Gastrocnemius medialis (tissue), 4 donors: Measurements from ENCODE around the gene VN1R5. TPM values are rescaled to one million over a fixed set of nuclear protein-coding genes. Genes with fewer than 3 reads are reported as not detected.

ENCODE experiments used
- ATAC-seq, 2 donors: fragments of 150-250 bp; one replicate each; pipeline ENCODE4 v1.9.1; 2016
- DNase-seq, 2 donors: peaks; one replicate each; pipeline ENCODE4 v3.0.0-alpha.2; 2019
- H3K27ac ChIP-seq, 4 donors: fragments of 200-600 bp; sonication (generic); 1 replicate in 1 of 4; 2 replicates in 3 of 4; pipeline ENCODE4 v1.5.1; 2016 to 2018; ENCODE audit warnings: mild to moderate bottlenecking in 2 of 4, moderate library complexity in 1 of 4
- H3K27me3 ChIP-seq, 3 donors: fragments of 200-600 bp; sonication (generic) in 2 of 3; 1 replicate in 1 of 3; 2 replicates in 2 of 3; pipeline versions ENCODE4 v1.5.1 to v1.6.0; 2016 to 2019; ENCODE audit warnings: mild to moderate bottlenecking in 1 of 3, moderate library complexity in 1 of 3
- H3K36me3 ChIP-seq, 2 donors: fragments of 200-600 bp; sonication (generic) in 1 of 2; one replicate each; pipeline ENCODE4 v1.5.1; 2017 to 2018
- H3K4me1 ChIP-seq, 2 donors: fragments of 200-600 bp; sonication (generic) in 1 of 2; one replicate each; pipeline ENCODE4 v1.5.1; 2016 to 2017; ENCODE audit warnings: mild to moderate bottlenecking in 2 of 2
- H3K4me3 ChIP-seq, 4 donors: fragments of 200-600 bp; sonication (generic) in 3 of 4; 1 replicate in 1 of 4; 2 replicates in 3 of 4; pipeline ENCODE4 v1.5.1; 2016 to 2019; ENCODE audit warnings: mild to moderate bottlenecking in 2 of 4
- H3K9me3 ChIP-seq, 3 donors: fragments of 200-600 bp; sonication (generic) in 2 of 3; 1 replicate in 1 of 3; 2 replicates in 2 of 3; pipeline ENCODE4 v1.5.1; 2016 to 2019
- POLR2A ChIP-seq, 2 donors: fragments of 450-650 bp; IDR thresholded peaks; one replicate each; pipeline ENCODE4 v1.6.1; 2017; ENCODE audit warnings: antibody characterized with exemption in 2 of 2, mild to moderate bottlenecking in 2 of 2, moderate library complexity in 2 of 2
- in situ Hi-C, 4 donors: fragments of 200-750 bp; cut with MboI; loops; one replicate each; pipeline versions ENCODE4 v1.15.0 to v1.8.0; 2017; ENCODE audit warnings: low sequenced_read_pairs in 4 of 4
- intact Hi-C: fragments of 100-400 bp; cut with DNase I; formaldehyde crosslinking; loops from one replicate; pipeline ENCODE4 v1.15.1; 2023; ENCODE audit warnings: low total_unique reads
- total RNA-seq, 4 donors: library from RNA; depleted of rRNA; stranded (reverse); fragments of >200 nt; gene quantifications; one replicate each; pipeline versions ENCODE4 v1.1.0 to v1.2.3, GENCODE V29; 2016
- TF ChIP-seq, protein P1 (sequence below), 5 experiments: fragments of 450-650 bp in 3 of 5; fragments of 200-600 bp in 2 of 5; sonication (generic) in 2 of 5; IDR thresholded peaks in 4 of 5; conservative IDR thresholded peaks in 1 of 5; 1 replicate in 4 of 5; 2 replicates in 1 of 5; pipeline ENCODE4 v1.5.1; 2016 to 2019; ENCODE audit warnings: antibody characterized with exemption in 5 of 5, mild to moderate bottlenecking in 3 of 5, moderate library complexity in 3 of 5

The VN1R5 gene
- total RNA-seq, 4 donors from 2014 or later = not detected

DNA sequence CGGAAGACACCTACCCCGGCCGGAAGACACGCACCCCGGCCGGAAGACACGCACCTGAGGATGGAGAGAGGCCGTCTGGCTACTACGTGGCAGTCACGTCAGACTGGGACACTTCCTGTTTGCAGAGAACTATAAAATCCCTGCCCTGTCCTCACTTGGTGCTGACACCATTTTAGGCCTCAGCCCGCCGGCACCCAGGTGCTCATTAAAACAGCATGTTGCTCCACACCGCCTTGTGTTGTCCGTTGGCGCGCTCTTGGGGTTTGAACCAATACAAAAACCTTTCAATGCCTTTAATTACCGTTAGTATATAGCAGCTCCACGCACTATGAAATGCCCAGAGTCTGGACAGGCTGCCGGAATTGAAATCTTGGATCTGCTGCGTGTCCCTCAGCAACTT, 34.7 kb downstream of the VN1R5 start:
- in situ Hi-C loops = no loop called here
- Histone ChIP-seq H3K27ac (no peak overlapping the region), H3K4me1 (no peaks in the 10 kb centered on the region), H3K4me3 (no peak overlapping the region), H3K9me3 (no peaks in the 10 kb centered on the region), H3K36me3 (no peaks in the 10 kb centered on the region), H3K27me3 (no peaks in the 10 kb centered on the region)
- TF ChIP-seq POLR2A (IDR thresholded peaks at IDR 0.05) = no peak
- TF ChIP-seq, protein P1, sequence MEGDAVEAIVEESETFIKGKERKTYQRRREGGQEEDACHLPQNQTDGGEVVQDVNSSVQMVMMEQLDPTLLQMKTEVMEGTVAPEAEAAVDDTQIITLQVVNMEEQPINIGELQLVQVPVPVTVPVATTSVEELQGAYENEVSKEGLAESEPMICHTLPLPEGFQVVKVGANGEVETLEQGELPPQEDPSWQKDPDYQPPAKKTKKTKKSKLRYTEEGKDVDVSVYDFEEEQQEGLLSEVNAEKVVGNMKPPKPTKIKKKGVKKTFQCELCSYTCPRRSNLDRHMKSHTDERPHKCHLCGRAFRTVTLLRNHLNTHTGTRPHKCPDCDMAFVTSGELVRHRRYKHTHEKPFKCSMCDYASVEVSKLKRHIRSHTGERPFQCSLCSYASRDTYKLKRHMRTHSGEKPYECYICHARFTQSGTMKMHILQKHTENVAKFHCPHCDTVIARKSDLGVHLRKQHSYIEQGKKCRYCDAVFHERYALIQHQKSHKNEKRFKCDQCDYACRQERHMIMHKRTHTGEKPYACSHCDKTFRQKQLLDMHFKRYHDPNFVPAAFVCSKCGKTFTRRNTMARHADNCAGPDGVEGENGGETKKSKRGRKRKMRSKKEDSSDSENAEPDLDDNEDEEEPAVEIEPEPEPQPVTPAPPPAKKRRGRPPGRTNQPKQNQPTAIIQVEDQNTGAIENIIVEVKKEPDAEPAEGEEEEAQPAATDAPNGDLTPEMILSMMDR (IDR thresholded peaks at IDR 0.05 in 4 of 5, conservative IDR thresholded peaks at IDR 0.05 in 1 of 5) = no peak
- intact Hi-C loops = no loop called here
- no peak for DNase-seq
- ATAC-seq = no peak

DNA sequence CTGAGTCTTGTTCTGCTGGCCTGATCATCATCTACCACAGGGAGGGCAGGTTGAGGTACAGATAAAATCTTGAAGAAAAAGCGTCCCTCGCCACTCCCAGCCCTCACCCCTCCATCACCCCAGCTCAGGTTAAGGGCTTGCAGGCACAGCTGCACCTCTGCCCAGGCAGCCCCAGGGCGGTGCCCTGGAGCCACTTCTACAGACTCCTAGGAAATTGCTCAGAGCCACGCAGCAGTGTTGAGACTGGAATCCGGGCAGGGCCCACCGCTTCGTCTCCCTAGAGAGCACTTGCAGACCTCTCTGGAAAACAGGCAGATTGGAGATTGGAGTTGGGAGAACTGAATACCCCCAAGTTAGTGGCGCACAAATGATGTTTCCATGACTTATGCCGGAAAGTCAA, 35.3 kb downstream of the VN1R5 start:
- TF ChIP-seq POLR2A (IDR thresholded peaks at IDR 0.05) = no peak
- TF ChIP-seq, protein P1 (IDR thresholded peaks at IDR 0.05 in 4 of 5, conservative IDR thresholded peaks at IDR 0.05 in 1 of 5) = no peak
- H3K4me3 ChIP-seq = no peak overlapping the region
- in situ Hi-C loops (no loop called here), intact Hi-C loops (no loop called here)
- H3K4me1 ChIP-seq = no peaks in the 10 kb centered on the region
- no peak for ATAC-seq
- no peak for DNase-seq
- H3K36me3 ChIP-seq = no peaks in the 10 kb centered on the region
- H3K9me3 ChIP-seq = no peaks in the 10 kb centered on the region
- H3K27ac ChIP-seq = no peak overlapping the region
- H3K27me3 ChIP-seq = no peaks in the 10 kb centered on the region

DNA sequence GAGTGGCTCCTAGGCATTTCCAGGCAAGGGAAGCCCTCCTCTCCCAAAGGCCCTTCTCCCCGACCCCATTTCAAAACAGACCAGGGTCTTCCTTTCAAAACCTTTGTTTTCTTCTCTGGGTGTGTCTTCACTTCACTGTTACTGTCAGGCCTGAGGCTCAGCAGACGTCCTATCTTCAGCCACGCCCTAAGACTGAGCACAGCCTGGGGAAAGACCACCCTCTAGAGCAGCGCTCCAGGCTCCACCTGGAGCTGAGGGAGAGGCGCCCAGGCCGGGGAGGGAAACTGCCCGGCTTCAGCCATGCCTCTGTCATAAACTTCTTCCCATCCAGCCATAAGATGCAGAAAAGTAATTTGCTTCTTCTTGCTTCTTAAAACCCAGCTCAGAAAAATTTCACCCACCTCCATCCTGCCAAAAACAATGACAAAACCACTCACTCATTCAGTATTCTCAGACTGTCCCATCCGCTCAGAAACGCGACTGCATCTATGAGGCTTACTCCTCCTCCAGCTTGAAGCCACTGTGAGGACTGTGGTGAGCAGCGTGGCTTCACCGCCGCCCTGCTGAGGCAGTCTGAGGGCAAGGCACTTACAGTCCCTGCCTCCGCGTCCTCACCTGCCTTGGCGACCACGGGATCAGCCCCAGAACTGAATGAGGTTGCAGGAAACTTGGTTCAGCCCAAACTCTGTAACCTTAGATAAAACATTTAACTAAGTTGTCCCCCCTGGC, 36.1 kb downstream of the VN1R5 start:
- no peaks in the 10 kb centered on the region for H3K36me3 ChIP-seq
- no peaks in the 10 kb centered on the region for H3K9me3 ChIP-seq
- H3K4me1 ChIP-seq = no peaks in the 10 kb centered on the region
- in situ Hi-C loops (no loop called here), intact Hi-C loops (no loop called here)
- no peak for DNase-seq
- no peak for TF ChIP-seq POLR2A (IDR thresholded peaks at IDR 0.05)
- TF ChIP-seq, protein P1 (IDR thresholded peaks at IDR 0.05 in 4 of 5, conservative IDR thresholded peaks at IDR 0.05 in 1 of 5) = no peak
- no peaks in the 10 kb centered on the region for H3K27me3 ChIP-seq
- no peak overlapping the region for H3K27ac ChIP-seq
- no peak overlapping the region for H3K4me3 ChIP-seq
- no peak for ATAC-seq

DNA sequence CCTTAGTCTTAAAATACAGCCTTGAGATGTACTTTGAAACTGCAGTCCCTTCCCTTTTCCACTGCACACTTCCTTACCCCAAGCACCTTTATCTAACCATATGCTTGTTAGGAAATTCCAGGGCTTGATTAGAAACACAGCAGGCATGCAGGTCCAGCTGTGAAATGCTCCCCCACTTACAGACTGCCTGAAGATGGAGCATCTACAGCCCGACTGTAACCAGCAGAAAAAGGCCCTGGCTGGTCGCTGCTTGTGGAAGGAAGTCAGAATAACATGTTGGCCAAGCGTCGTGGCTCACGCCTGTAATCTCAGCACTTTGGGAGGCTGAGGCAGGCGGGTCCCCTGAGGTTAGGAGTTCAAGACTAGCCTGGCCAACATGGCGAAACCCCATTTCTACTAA, 37.2 kb downstream of the VN1R5 start:
- ATAC-seq (no peak), DNase-seq (no peak)
- Histone ChIP-seq H3K4me3 (no peak overlapping the region), H3K4me1 (no peaks in the 10 kb centered on the region), H3K27ac (no peak overlapping the region), H3K36me3 (no peaks in the 10 kb centered on the region), H3K27me3 (no peaks in the 10 kb centered on the region), H3K9me3 (no peaks in the 10 kb centered on the region)
- in situ Hi-C loops (no loop called here), intact Hi-C loops (no loop called here)
- TF ChIP-seq, protein P1 (IDR thresholded peaks at IDR 0.05 in 4 of 5, conservative IDR thresholded peaks at IDR 0.05 in 1 of 5) = no peak
- TF ChIP-seq POLR2A (IDR thresholded peaks at IDR 0.05) = no peak

DNA sequence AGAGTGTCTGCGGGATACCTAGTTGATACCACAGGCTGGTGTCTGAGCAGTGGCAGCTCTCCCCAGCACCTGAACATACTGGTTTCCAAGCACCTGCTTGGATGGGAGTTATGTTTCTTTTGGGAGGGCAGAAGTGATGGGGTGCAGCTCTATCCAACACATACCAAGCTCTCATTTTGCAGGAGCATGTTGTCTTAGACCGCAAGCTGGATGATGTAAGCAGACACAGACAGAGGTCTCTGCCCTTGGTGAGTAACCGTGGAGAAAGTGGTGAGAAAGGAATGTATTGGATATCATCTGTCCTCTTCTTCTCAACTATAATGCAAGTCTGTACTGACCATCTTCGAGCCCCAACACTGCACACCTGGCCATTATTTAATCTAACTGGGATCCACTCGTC, 38.4 kb downstream of the VN1R5 start:
- no peak for ATAC-seq
- H3K27me3 ChIP-seq = no peaks in the 10 kb centered on the region
- intact Hi-C loops = no loop called here
- no peaks in the 10 kb centered on the region for H3K9me3 ChIP-seq
- H3K4me3 ChIP-seq = no peak overlapping the region
- H3K27ac ChIP-seq = no peak overlapping the region
- in situ Hi-C loops = no loop called here
- TF ChIP-seq, protein P1 (IDR thresholded peaks at IDR 0.05 in 4 of 5, conservative IDR thresholded peaks at IDR 0.05 in 1 of 5) = no peak
- no peak for TF ChIP-seq POLR2A (IDR thresholded peaks at IDR 0.05)
- H3K36me3 ChIP-seq = no peaks in the 10 kb centered on the region
- H3K4me1 ChIP-seq = no peaks in the 10 kb centered on the region
- DNase-seq = no peak
